Parietal lobe (tissue), 2 donors: ENCODE data around the gene DNAJC10. TPM values are rescaled to one million over a fixed set of nuclear protein-coding genes. Genes with fewer than 3 reads are reported as not detected.

Source experiments
- small RNA-seq: library from RNA; depleted of rRNA; stranded (forward); fragments of <200 nt; gene quantifications from one replicate; pipeline ENCODE3, GENCODE V24; 2014; ENCODE audit warnings: low replicate concordance
- total RNA-seq: library from RNA; depleted of rRNA; stranded (reverse); fragments of >200 nt; gene quantifications from one replicate; pipeline ENCODE4 v1.2.3, GENCODE V29; 2014

Gene DNAJC10, protein sequence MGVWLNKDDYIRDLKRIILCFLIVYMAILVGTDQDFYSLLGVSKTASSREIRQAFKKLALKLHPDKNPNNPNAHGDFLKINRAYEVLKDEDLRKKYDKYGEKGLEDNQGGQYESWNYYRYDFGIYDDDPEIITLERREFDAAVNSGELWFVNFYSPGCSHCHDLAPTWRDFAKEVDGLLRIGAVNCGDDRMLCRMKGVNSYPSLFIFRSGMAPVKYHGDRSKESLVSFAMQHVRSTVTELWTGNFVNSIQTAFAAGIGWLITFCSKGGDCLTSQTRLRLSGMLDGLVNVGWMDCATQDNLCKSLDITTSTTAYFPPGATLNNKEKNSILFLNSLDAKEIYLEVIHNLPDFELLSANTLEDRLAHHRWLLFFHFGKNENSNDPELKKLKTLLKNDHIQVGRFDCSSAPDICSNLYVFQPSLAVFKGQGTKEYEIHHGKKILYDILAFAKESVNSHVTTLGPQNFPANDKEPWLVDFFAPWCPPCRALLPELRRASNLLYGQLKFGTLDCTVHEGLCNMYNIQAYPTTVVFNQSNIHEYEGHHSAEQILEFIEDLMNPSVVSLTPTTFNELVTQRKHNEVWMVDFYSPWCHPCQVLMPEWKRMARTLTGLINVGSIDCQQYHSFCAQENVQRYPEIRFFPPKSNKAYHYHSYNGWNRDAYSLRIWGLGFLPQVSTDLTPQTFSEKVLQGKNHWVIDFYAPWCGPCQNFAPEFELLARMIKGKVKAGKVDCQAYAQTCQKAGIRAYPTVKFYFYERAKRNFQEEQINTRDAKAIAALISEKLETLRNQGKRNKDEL
- total RNA-seq, result 60.4 TPM

DNA sequence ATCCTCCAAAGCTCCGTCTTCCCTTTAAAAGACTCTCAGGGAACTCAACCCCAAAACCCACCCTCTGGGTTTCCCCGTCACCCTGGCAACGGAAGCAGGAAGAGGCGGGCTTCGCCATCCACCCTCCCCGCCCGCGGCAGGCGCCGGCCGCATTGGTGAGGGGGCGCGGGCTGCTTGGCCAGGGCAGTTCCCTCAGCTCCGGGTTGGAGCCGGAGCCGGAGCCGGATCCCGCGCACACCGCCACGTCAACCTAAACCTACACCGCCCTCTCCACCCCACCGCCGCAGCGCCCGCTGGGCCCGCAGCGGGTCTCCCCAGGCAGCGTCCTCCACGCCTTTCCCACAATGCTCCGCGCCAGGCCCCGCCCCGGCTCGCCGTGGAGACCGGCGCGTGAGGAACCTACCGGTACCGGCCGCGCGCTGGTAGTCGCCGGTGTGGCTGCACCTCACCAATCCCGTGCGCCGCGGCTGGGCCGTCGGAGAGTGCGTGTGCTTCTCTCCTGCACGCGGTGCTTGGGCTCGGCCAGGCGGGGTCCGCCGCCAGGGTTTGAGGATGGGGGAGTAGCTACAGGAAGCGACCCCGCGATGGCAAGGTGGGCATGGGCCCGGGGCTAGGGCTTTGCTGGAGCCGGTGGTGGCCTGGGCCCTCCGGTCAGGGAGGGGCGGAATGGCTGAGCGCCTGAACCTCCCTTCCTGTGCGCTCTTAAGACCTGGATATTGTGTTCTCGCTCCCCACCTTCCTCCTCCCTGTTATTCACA is at the start of gene DNAJC10:
Gene DNAJC10, plus strand, starts transcription at position 366 of the 758 bp plus-strand sequence. CDS start 1,830 bp downstream, outside the sequence.

Small RNA genes within 50 kb of the gene (small RNA-seq; reads per million reads assigned to genes)
- gene RF00019, result not detected

Other genes starting within 250 kb of the DNAJC10 start
- 14.1 TPM for gene FRZB, start 150.4 kb downstream of the DNAJC10 start, total RNA-seq